ENCODE measurements around the gene GTF3C4.
A peak's percentile ranks its signal among the peaks of the same experiment; 100 is the strongest.

The GTF3C4 gene

DNA sequence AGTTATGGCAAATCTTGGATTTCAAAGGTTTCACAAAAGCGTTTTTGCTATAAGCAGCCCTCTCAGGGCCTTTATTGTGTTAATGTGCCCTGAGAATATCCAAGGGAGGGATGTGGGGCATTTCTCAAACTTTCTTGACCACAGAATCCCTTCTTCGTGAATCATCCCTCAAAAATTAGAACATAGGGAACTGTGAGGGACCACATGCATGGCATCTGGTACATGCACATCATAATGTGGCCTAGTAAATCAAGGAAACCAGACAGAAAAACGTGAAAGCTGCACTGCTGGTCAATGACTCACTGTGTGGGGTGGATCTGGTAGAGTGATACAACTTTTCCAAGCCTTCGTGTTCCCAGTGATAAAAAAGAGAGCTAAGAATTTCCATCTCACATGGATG, 22.9 kb upstream of the GTF3C4 start:
- no peak overlapping the region for H3K4me3 ChIP-seq

DNA sequence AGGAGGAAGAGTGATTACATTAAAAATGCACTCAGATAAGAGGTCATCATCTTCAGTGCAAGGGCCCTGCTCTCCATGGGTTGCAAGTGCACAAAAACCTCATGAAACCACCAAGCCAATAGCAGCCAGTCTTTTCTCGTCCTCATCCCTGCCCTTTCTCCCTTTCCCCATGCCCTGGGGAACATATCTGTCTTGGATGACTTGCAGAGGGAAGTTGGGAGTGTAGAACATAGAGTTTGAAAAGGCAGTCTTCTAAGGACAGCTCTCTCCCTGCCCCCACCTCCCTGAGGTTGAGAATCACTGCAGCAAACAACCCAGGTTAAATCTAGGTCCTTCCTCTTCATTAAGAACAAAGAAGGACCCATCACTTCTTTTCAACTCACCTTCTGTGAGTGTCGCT, 22.5 kb upstream of the GTF3C4 start:
- peak overlapping the region in 8 of 21 experiments; percentile 24 to 83 (median 54) for H3K27ac ChIP-seq
- H3K4me3 ChIP-seq = no peak overlapping the region

More for the DNA sequence above, 22.9 kb upstream of the GTF3C4 start:
- H3K27ac ChIP-seq = peak overlapping the region in 8 of 21 experiments; percentile 24 to 83 (median 56)

DNA sequence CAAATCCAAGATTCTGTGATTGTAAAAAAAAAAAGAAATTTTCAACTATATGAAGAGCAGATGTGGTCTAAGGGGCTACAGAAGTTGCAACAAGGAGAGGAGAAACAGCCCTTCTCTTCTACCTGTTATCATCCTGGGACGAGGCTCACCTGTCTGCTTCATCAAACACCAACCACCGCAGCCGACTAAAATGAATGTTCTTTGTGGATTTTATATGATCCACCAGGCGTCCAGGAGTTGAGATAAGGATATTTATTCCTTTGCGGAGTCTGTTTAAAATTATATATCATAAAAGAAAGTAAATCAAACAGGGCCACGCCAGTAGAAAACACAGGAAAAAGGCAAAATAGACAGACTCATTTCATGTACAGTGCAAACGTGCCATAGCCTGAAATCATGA, 22.0 kb upstream of the GTF3C4 start:
- Histone ChIP-seq H3K27ac (peak overlapping the region in 7 of 21 experiments; percentile 24 to 83 (median 52)), H3K4me3 (no peak overlapping the region)

DNA sequence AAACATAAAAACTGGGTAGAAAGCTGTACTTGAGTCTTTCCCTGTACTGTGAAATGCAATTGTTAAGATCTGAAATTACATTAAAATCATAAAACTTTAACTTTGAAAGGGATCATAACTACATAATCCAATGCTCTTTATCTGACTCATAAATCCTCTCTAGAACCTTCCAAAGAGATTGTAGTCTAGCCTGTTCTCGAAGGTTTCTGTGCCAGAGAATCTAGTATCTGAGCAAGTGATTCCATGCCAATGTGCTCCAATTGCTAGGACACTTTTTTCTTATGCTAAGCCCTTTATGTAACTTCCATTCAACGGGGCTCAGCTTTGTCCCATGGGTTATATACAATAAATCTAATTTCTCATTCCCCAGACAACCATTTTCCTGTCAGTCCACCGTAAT, 21.6 kb upstream of the GTF3C4 start:
- Histone ChIP-seq H3K4me3 (no peak overlapping the region), H3K27ac (peak overlapping the region in 3 of 21 experiments; percentile 50 to 83 (median 79))

DNA sequence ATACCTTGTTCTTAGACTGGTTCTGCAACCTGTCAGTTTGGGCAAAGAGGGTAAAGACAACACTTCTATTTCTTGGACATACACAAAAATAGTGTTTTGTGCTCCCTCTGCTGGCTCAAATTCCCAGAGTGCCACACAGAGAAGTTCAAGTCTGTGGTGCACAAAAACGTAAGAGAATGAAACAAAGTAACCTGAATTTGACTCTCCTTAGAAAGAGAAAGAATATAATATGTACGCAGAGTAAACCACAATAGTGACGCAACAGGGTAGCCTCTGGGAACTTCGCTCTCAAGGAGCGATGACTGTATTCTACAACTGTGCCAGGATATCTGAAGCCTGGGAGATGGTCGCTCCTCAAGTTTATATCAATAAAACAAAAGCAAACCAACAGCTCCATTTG, 19.0 kb upstream of the GTF3C4 start:
- H3K4me3 ChIP-seq = no peak overlapping the region
- no peak overlapping the region for H3K27ac ChIP-seq

DNA sequence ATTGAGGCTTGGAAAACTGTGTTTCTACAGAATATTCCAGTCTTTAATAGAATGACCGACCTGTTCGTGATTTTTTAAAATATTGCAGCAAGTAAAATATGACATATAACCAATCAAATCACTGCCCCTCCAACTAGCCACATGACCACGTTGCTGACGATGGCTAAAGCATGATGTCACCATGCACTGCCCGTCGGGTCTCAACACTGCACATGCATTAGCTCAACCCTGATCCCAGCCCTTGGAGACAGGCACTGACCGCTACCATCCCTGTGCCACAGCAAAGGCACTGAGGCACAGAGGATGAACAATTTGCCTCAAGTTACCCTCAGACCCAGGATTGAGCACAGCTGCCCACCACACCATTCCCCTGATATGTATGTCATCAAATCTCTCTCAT, 14.0 kb upstream of the GTF3C4 start:
- no peak overlapping the region for H3K4me3 ChIP-seq
- no peak overlapping the region for H3K27ac ChIP-seq

DNA sequence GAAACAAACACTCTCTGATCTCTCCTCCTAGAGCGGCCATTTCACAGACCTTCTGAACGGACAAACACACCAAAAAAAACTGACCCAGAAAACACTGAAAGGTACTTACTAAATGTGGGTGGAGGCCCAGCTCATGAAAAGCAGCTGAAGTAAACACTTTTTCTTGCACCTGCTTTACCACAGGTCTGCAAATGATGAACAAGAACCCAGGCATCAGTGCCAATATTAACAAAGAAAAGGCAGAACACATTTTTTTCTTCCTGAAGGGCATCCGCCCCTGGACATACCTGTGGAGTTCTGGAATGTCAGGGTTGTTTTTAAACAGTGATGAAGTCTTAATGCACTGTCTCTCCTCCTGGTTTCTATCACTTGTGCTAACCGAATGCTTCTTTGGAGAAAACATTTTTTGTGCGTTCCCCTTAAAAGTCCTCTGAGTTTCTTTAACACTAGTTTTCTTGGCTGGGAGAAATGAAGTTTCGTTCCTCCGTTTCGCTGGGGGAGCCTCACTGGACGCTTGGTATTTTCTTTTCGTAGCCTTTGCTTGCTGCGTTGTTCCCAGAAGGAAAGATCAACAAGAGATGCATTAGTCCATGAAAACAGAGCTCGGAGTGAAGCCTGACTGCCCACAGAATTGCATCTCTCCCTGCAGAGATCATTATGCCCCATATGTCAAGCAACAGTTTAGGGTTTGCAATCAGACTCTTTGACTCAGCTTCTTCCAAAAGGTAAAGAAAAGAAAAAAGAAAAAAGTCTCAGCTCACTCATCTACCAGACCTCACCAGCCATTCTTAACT, 7.9 kb upstream of the GTF3C4 start:
- H3K4me3 ChIP-seq = no peak overlapping the region
- no peak overlapping the region for H3K27ac ChIP-seq

DNA sequence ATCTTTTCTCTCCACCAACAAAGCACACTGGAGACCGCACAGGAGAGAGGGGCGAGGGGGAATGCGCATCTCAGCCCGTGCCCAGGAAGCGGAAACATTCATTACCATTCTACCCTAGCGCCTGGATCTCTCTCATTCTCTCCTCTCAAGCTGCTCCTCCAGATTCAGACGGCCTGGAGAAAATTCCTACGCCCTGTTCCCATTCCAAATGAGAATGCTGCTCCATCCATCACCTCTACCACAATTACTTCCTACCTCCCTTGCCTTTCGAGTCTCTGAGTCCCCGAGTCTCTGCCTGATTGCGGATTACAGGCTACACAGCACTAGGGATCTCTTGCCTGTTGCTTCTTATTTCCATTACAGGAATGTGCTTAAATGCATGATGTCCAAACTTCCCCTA, 7.1 kb upstream of the GTF3C4 start:
- Histone ChIP-seq H3K4me3 (no peak overlapping the region), H3K27ac (no peak overlapping the region)

DNA sequence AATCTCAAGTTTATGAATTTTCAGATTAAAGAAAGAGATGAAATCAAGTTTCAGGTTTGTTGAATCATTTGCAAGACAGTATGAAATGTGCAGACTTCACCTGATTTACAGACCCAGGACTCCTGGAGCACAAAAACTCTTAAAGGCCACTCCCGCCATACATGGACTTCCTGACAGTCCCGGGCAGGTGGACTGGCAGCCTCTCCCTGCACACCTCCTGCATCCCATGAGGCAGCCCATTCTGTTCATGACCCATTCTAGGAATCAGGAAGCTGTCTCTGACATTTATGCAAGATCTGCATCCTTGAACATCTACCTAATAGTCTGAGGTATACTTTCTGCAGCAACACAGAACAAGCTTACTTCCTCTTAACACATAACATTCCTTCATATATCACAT, 6.4 kb upstream of the GTF3C4 start:
- H3K4me3 ChIP-seq = no peak overlapping the region
- H3K27ac ChIP-seq = no peak overlapping the region

DNA sequence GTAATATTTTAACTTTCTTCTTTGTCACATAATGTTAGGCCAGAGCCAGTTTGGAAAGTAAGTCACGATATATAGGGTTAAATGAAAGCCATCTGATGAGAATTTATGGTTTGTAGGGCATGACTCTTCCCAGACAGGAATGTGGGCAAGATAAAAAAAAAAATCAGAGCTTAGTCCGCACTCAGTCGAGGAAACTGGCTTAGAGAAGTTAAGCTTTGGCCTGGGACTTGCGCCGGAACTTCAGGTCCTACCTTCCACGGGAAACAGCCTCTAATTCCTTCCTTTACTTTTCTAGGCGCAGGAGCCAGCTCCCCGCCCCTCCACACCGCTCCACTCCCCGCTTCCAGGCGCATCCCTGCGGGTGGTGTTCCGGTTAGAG, 956 bp upstream of the GTF3C4 start:
- H3K27ac ChIP-seq = peak overlapping the region in 20 of 21 experiments; percentile 86 to 100 (median 97)
- peak overlapping the region; percentile 70 to 100 (median 95) for H3K4me3 ChIP-seq

DNA sequence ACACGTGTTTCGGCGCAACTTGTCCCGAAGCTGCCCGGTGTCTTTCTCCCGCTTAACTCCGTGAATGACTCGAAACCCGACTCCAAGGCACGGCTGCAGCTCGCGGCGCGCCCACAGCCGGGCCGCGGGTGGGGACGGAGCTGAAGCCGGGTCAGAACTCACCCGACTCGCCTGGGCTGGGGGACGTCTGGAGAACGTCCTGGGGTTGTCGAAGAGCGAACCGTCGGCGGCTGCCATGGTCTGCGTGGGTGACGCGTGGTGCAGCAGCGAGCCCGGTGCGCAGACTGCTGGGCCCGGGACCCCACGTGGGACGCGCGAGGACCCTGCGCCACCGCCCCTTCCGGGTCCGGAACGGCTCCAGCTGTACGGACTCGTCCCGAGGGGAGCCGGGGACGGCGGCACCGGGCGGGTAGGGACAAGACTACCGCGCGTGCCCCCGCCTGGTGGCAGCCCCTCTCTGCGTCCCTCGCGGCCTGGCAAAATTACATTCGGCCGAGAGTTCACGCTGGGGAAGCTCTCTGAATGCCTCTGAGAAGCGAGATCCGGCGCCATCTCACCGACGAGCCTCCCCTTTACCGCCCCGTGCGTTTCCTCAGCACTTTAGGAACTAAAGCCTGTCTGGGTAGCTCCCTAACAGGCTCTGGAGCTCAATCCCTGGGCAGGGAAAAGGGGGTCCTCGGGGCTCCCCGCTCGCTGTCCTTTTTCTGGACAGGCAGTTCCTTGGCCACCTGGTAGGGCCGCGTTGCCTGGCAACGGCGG, 387 bp upstream of the GTF3C4 start, which contains the start of gene DDX31:
Gene DDX31, minus strand, starts transcription at position 286 of the 759 bp plus-strand sequence. Its CDS starts 49 bp downstream, at position 237.
- Histone ChIP-seq H3K27ac (peak within 1 kb of the TSS; percentile 86 to 100 (median 97)), H3K4me3 (peak within 1 kb of the TSS; percentile 70 to 100 (median 95))

DNA sequence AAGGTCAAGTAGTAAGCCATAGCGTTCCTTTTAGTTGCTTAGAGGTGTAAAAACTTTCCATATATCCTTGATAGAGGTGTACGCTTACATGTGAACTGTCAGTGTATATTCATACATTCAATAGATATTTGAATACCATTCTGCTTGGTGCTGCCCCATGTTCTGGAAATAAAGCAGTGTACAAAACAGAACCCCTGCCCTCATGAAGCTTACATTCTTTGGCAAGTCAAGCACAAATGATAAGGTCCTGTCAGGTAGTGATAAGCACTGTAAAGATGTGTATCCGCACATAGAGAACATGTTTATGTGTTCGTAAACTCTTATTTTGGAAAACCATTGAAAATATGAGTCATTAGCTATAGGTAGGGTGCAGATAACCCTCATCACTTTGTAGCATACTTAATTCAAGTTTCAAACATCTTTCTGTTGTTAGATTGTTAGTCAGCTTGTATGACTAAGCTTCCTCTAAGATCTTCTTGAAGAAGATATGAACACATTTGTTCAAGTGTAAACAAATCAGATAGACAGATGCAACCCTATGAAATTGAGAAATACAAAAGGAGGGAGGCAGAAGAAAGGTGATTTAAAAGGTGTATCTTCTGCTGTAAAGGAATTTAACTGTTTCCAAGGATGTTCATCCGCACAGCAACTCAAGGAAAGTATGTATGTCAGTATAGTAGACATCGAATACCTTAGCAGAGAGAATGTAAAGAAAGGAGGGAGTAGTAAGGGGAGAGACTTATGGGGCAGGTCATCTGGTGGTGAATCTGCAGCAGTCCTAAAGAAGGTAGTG, 1.6 kb downstream of the GTF3C4 start:
- H3K27ac ChIP-seq = peak overlapping the region in 12 of 21 experiments; percentile 88 to 100 (median 98)

DNA sequence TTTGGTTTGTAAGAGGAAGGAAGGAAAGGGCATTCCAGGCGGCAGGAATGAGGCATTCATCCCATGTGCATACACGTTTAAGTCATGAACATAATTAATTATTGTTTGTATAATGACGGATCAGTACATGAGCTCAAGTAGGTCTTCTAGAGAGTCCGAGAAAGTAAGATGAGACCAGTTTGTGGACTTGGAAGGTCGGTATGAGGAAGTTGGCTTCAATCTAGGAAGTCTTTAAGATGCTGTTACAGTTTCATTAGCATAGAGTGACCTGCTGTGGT, 2.1 kb downstream of the GTF3C4 start:
- Histone ChIP-seq H3K4me3 (no peak overlapping the region), H3K27ac (peak overlapping the region in 1 of 21 experiments; percentile 21)

More for the DNA sequence above, 1.6 kb downstream of the GTF3C4 start:
- H3K4me3 ChIP-seq = peak overlapping the region in 5 of 7 experiments; percentile 82 to 100 (median 95)

DNA sequence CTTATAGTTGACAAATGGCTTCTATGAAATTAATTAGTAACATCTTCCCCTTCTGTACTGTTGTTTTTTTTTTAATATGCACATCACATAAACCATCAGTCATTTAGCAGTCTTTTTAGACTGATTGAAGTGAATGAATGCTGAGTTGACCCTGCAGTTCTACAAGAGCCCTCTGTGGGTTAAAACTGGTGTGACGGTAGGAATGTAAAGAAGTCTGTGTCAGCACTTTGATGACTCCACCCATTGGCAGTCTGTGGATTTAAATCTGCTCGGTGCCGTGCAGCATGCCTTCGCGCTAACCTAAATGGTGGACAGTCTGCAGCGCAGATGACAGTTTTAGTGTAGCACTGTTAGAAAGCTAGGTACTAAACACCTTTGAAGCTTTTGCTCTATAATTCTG, 3.1 kb downstream of the GTF3C4 start:
- Histone ChIP-seq H3K4me3 (no peak overlapping the region), H3K27ac (peak overlapping the region in 1 of 21 experiments; percentile 1)

DNA sequence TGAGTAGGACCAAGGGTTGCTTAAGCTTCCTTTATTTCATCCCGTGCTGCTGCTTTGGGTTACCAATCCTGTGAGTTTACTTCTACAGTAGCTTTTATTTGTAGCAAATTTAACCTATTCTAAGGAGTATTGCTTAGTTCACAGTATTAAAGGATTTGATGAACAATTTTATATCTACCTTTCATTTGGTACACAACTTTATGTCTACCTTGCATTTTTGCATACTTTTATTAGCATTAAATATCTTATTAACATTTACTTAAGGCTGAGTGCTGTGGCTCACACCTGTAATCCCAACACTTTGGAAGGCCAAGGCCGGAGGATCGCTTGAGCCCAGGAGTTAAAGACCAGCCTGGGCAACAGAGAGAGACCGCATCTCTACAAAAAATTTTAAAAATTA, 4.2 kb downstream of the GTF3C4 start:
- H3K4me3 ChIP-seq = no peak overlapping the region

DNA sequence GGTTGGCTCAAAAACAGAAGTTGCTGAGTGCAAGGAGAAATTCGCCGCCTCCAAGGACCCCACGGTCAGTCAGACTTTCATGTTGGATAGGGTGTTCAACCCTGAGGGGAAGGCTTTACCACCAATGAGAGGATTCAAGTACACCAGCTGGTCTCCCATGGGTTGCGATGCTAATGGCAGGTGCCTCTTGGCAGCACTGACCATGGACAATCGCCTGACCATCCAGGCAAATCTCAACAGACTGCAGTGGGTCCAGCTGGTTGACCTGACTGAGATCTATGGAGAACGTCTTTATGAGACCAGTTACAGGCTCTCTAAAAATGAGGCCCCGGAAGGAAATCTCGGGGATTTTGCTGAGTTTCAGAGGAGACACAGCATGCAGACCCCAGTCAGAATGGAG, 7.7 kb downstream of the GTF3C4 start:
- no peak overlapping the region for H3K27ac ChIP-seq
- H3K4me3 ChIP-seq = no peak overlapping the region

More for the DNA sequence above, 4.2 kb downstream of the GTF3C4 start:
- H3K27ac ChIP-seq = no peak overlapping the region

DNA sequence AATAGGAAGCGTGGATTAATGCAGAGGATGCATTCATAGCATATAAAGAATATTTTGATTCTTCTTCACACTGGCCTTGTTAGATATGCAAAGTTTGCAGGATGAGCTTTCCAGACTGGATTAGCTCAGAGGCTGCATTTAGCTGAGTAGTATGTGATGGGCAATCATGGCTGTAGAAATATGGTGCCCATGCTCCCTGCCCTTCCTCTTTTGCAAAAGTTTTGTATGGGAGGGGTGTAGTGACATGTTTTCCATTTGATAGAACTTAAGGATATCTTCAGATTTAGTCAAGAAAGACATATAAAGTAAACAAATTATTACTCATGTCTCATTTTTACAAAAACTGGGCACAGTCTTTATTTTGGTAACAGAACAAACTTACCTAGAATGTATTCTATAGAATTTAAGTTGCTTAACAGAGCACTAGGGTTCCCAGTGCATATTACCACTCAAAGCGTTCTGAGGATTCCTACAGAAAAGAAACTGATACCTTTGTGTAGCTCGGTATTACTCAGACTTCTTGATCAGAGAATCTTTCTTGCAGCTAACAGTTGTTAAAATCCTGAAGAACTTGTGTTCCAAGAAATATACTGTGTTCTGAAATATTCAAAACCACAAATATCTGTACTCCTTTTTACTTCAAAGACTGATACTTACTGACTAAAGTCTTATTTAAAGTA, 9.8 kb downstream of the GTF3C4 start:
- H3K4me3 ChIP-seq = no peak overlapping the region
- no peak overlapping the region for H3K27ac ChIP-seq

DNA sequence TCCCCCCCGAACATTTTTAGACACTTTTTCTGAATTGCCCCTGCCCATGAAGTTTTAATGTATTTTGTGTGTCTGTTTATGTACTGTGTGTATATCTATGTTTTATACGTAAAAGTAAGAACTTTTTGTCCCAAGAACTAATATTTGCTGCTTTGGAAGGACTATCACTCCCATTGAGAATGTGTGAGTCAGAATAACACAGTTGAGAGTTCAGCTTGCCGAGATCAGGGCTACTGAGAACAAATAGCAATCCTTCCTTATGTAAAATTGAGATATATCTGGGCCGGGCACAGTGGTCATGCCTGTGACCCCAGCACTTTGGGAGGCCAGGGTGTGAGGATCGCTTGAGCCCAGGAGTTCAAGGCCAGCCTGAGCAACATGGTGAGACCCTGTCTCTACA, 11.3 kb downstream of the GTF3C4 start:
- H3K4me3 ChIP-seq = no peak overlapping the region
- no peak overlapping the region for H3K27ac ChIP-seq

DNA sequence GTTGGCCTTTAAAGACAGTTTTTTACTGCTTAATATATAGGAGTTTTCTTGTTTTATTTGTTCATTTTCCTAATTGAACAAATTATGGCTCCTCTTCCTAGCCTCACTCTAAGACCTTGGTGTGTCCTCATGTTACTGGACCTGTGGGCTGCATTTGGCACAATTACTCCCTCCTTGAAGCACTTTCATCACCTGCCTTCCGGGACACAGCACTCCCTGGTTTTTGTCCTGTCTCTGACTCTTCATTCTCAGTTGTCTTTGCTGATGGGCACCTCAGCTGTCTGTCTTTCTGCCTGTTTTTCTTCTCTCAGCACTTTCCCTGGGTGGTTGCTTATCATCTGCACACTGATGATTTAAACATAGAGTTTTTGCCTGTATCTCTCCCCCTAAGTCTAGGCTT, 13.6 kb downstream of the GTF3C4 start:
- Histone ChIP-seq H3K27ac (no peak overlapping the region), H3K4me3 (no peak overlapping the region)

DNA sequence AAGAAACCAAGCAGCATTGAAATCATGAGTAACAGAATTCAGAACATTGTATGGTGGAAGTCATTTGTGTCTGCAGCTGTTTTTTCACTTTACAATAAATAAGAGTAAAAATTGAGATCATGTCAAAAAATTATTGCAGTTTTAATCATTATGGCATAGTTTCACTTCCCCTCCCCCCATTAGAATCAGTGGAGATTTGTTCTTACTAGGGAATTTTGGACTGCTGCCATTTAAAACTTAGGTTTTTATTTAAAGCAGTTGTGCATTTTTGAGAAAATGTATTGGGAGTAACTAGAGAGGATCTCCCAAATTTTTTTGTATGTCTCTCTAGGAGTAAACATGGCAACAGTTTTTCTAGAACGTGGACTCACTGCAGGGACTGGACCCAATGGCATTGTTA, 20.4 kb downstream of the GTF3C4 start:
- H3K4me3 ChIP-seq = no peak overlapping the region
- H3K27ac ChIP-seq = no peak overlapping the region

All from skin epidermis (tissue), 12 donors.